ENCODE measurements around the gene FARP2.
"Not testable (repeated sequence)": the region's sequence is repeated elsewhere in the genome, so short reads cannot be mapped to it uniquely, and the experiment has no call there.

The FARP2 gene

DNA sequence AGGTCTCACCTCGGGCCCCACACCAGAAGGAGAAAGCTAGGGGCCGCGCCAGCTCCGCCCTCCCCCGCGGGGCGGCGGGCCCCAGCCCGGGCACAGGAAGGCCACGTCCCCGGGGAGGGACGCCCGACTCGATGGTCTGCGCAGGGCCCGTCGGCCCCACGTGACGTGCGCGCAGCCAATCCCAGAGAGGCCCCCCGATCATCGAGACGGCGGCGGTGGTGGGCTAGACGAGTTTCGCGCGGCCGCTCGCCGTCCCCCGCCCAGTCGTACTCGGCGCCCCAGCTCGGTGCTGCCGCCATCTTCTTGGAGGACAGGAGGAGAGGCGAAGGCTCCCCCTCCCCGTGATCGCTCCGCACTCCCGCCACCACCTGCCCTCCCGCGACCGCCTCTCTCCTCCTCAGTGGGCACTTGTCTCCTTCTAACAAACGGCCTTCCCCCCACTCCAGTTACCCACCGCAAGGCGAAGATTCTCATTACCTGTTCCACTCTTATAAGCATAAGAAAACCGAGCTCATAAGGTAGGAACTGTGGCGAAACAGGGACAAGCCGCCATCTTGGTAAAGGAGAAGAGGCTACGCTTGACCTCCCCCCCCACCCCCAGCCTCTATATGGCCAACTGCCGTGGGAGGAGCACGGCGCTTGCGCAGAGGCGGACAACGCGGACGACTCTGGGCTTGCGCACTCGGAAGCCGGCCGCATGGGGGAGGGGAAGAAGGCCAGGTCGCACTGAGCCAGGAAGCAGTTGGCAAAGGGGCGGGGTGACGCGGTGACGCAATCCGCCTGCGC is 40.8 kb upstream of the FARP2 start, which contains the start of gene HDLBP:
Gene HDLBP (minus strand): TSS at position 580 of the 786 bp plus-strand sequence. CDS start 48,803 bp downstream, outside the sequence.
- H3K27ac ChIP-seq (ENCODE audit: low read length), result peak within 1 kb of the TSS; percentile 98
- H3K27me3 ChIP-seq (ENCODE audit: low read depth, low read length), result no peaks in the 10 kb centered on the region
- H3K9me3 ChIP-seq (ENCODE audit: control insufficient read depth in 1 of 2, low read length in 2 of 2), result no peaks in the 10 kb centered on the region
- peaks cover 0 to 12% of the 10 kb centered on the region in 2 donors for H3K36me3 ChIP-seq (ENCODE audit: control insufficient read depth in 1 of 2, insufficient read depth in 2 of 2, low read length in 2 of 2)
- H3K4me1 ChIP-seq (ENCODE audit: control insufficient read depth in 1 of 2, insufficient read depth in 2 of 2, low read length in 2 of 2), result peaks cover 22 to 47% of the 10 kb centered on the region in 2 donors
- peak within 1 kb of the TSS; percentile 89 to 97 for H3K4me3 ChIP-seq (ENCODE audit: low read depth in 1 of 2, low read length in 2 of 2)

DNA sequence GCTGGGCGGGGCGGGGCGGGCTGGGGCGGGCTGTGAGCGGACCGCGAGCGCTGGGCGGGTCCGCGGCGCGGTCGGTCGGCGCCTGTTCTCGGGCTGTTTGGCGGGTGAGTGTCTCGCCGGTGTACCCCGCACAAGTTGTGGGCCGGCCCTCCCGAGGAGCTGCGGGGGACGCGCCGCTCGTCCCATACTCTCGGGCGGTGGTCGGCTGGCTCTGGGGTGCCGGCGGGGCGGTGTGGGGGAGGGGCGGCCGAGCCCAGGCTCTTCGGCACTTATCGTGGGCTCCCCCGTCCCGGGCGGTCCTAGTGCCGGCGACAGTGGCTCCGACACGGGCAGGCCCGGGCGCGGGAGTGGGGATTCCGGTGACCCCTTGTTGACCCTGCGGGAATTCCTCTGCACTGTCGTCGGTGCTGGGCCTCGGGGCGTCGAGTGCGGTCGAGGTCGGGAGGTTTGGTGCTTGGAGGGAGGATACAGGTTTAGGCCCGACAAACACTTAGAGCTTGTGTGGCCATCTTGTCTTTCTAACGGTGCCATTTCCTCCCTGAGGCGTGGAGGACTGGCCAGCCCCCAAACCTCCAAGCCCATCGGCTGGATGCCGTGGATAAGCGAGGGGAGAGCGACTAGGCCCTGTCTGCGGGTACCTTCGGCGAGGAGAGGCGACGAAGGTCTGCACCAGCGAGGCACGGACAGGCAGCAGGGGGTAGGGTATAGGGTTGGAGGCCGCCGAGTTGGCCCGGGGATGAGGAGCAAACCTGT is 40.0 kb upstream of the FARP2 start, which contains the start of gene SEPTIN2:
Gene SEPTIN2 (plus strand): TSS at position 47 of the 753 bp plus-strand sequence. CDS start 8,308 bp downstream, outside the sequence.
- Histone ChIP-seq H3K36me3 (ENCODE audit: control insufficient read depth in 1 of 2, insufficient read depth in 2 of 2, low read length in 2 of 2) (peaks cover 0 to 12% of the 10 kb centered on the region in 2 donors), H3K4me3 (ENCODE audit: low read depth in 1 of 2, low read length in 2 of 2) (peak within 1 kb of the TSS; percentile 89 to 97), H3K27me3 (ENCODE audit: low read depth, low read length) (no peaks in the 10 kb centered on the region), H3K4me1 (ENCODE audit: control insufficient read depth in 1 of 2, insufficient read depth in 2 of 2, low read length in 2 of 2) (peaks cover 25 to 55% of the 10 kb centered on the region in 2 donors), H3K27ac (ENCODE audit: low read length) (peak within 1 kb of the TSS; percentile 98), H3K9me3 (ENCODE audit: control insufficient read depth in 1 of 2, low read length in 2 of 2) (no peaks in the 10 kb centered on the region)

DNA sequence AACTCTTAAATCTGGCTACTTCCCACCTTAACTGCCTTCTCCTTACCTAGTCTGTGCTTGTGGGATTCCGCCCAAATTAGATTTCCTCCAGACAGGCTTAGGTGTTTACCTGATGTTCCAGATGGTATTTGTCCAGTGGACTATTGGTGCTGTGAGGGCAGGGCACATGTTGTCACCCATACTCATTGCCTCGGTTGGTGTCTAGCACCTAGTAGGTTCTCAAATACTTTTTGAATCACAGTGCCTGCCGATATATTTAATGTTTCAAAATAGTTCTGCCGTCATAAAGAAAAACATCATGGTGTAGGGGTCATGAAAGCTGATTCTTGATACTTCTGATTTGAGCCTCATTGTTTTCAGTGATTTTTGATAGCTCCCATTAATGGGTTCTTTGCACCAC is 39.3 kb upstream of the FARP2 start:
- peaks cover 31 to 60% of the 10 kb centered on the region in 2 donors for H3K4me1 ChIP-seq (ENCODE audit: control insufficient read depth in 1 of 2, insufficient read depth in 2 of 2, low read length in 2 of 2)
- H3K27me3 ChIP-seq (ENCODE audit: low read depth, low read length), result no peaks in the 10 kb centered on the region
- H3K4me3 ChIP-seq (ENCODE audit: low read depth in 1 of 2, low read length in 2 of 2), result peak overlapping the region; percentile 89 to 93
- H3K9me3 ChIP-seq (ENCODE audit: control insufficient read depth in 1 of 2, low read length in 2 of 2), result no peaks in the 10 kb centered on the region
- H3K36me3 ChIP-seq (ENCODE audit: control insufficient read depth in 1 of 2, insufficient read depth in 2 of 2, low read length in 2 of 2), result peaks cover 0 to 12% of the 10 kb centered on the region in 2 donors
- peak overlapping the region; percentile 92 for H3K27ac ChIP-seq (ENCODE audit: low read length)

DNA sequence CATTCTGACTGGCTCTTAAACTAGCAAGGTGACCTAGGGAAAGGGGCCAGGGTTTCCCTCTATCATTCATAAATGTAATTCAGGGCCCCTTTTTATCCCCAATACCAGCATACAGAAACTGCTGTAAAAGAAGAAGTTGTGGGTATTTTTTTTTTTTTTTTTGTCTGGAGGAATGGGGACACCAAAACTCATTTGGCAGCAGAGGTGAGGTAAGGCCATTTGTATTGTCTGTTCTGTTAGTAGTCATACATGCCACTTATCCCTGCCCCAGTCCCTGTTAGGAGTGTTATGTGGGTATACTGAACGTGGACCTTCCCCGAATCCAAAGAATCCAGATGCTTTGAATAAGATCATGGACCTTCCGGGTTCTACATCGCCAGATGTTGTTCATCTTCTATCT is 38.7 kb upstream of the FARP2 start:
- H3K9me3 ChIP-seq (ENCODE audit: control insufficient read depth in 1 of 2, low read length in 2 of 2), result no peaks in the 10 kb centered on the region
- H3K4me1 ChIP-seq (ENCODE audit: control insufficient read depth in 1 of 2, insufficient read depth in 2 of 2, low read length in 2 of 2), result peaks cover 31 to 66% of the 10 kb centered on the region in 2 donors
- H3K36me3 ChIP-seq (ENCODE audit: control insufficient read depth in 1 of 2, insufficient read depth in 2 of 2, low read length in 2 of 2), result peaks cover 0 to 12% of the 10 kb centered on the region in 2 donors
- no peaks in the 10 kb centered on the region for H3K27me3 ChIP-seq (ENCODE audit: low read depth, low read length)
- H3K4me3 ChIP-seq (ENCODE audit: low read depth in 1 of 2, low read length in 2 of 2), result peak overlapping the region; percentile 89 to 93
- peak overlapping the region; percentile 92 for H3K27ac ChIP-seq (ENCODE audit: low read length)

DNA sequence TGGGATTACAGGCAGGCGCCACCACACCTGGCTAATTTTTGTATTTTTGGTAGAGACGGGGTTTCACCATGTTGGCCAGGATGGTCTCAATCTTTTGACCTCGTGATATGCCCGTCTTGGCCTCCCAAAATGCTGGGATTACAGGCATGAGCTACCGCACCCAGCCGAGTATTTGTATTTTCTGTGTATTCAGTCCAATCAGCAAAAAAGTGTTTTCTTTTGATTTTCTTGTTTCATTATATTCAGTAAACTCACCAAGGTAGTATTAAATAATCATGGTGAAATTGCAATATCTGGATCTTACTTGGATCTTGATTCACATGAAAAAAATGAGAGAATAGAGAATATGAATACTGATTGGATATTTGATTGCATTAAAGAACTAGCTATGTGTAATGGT is 37.3 kb upstream of the FARP2 start:
- not testable (repeated sequence) for H3K4me3 ChIP-seq (ENCODE audit: low read depth in 1 of 2, low read length in 2 of 2); H3K27ac ChIP-seq (ENCODE audit: low read length); H3K27me3 ChIP-seq (ENCODE audit: low read depth, low read length); H3K9me3 ChIP-seq (ENCODE audit: control insufficient read depth in 1 of 2, low read length in 2 of 2)
- peaks cover 0 to 12% of the 10 kb centered on the region in 2 donors for H3K36me3 ChIP-seq (ENCODE audit: control insufficient read depth in 1 of 2, insufficient read depth in 2 of 2, low read length in 2 of 2)
- H3K4me1 ChIP-seq (ENCODE audit: control insufficient read depth in 1 of 2, insufficient read depth in 2 of 2, low read length in 2 of 2), result peaks cover 27 to 61% of the 10 kb centered on the region in 2 donors

DNA sequence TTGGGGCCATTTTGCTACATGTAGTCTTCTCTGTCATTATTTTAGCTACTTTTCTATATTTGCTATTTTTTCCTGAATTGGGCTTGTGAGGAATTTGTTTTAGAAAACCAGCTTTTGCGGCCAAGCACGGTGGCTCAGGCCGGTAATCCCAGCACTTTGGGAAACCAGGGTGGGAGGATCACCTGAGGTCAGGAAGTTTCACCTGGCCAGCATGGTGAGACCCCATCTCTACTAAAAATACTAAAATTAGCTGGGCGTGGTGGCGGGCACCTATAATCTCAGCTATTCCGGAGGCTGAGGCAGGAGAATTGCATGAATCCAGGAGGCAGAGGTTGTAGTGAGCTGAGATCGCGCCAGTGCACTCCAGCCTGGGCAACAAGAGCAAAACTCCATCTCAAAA is 35.7 kb upstream of the FARP2 start:
- Histone ChIP-seq H3K27ac (ENCODE audit: low read length) (no peak overlapping the region), H3K9me3 (ENCODE audit: control insufficient read depth in 1 of 2, low read length in 2 of 2) (no peaks in the 10 kb centered on the region), H3K4me3 (ENCODE audit: low read depth in 1 of 2, low read length in 2 of 2) (no peak overlapping the region), H3K4me1 (ENCODE audit: control insufficient read depth in 1 of 2, insufficient read depth in 2 of 2, low read length in 2 of 2) (peaks cover 26 to 69% of the 10 kb centered on the region in 2 donors), H3K27me3 (ENCODE audit: low read depth, low read length) (no peaks in the 10 kb centered on the region), H3K36me3 (ENCODE audit: control insufficient read depth in 1 of 2, insufficient read depth in 2 of 2, low read length in 2 of 2) (peaks cover 2 to 9% of the 10 kb centered on the region in 2 donors)

DNA sequence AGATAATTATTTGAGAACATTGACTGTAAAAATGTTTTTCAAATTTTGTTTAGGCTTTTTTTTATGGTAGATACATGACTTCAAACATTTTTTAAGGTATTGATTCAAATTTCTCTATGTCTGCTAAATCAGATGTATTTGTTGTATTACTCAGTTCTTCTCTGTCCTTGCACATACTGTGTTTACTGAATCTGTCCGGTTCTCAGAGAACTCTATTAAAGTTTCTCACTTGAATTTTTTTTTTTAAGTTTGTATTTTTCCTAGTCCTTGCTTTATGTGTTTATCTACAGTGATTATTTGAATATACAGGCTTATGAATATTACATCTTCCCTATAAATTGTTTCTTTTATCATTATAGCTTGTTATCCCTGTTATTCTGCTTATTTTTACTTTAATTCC is 35.1 kb upstream of the FARP2 start:
- Histone ChIP-seq H3K27ac (ENCODE audit: low read length) (no peak overlapping the region), H3K36me3 (ENCODE audit: control insufficient read depth in 1 of 2, insufficient read depth in 2 of 2, low read length in 2 of 2) (peaks cover 6% of the 10 kb centered on the region in 2 donors), H3K4me1 (ENCODE audit: control insufficient read depth in 1 of 2, insufficient read depth in 2 of 2, low read length in 2 of 2) (peaks cover 26 to 71% of the 10 kb centered on the region in 2 donors), H3K27me3 (ENCODE audit: low read depth, low read length) (no peaks in the 10 kb centered on the region), H3K9me3 (ENCODE audit: control insufficient read depth in 1 of 2, low read length in 2 of 2) (no peaks in the 10 kb centered on the region), H3K4me3 (ENCODE audit: low read depth in 1 of 2, low read length in 2 of 2) (no peak overlapping the region)

DNA sequence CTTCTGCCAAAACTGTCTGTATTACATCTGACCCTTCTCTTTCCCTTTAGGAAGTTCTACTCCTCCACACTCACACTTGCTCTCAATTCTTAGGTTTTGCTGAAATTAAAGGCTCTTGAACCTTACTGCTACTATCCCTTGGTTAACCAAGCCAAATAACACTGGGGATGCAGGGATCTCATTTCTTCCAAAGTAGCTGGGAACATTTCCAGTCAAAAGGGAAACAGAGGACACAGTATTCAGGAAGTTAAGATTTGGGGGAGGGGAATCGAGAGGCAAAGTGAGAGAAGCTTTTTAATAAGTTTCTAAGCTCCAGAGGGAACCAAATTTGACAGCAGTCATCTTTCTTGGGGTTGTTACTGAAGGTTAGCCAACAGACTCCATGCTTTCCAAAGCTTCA is 34.2 kb upstream of the FARP2 start:
- Histone ChIP-seq H3K4me1 (ENCODE audit: control insufficient read depth in 1 of 2, insufficient read depth in 2 of 2, low read length in 2 of 2) (peaks cover 24 to 68% of the 10 kb centered on the region in 2 donors), H3K27me3 (ENCODE audit: low read depth, low read length) (no peaks in the 10 kb centered on the region), H3K9me3 (ENCODE audit: control insufficient read depth in 1 of 2, low read length in 2 of 2) (no peaks in the 10 kb centered on the region), H3K36me3 (ENCODE audit: control insufficient read depth in 1 of 2, insufficient read depth in 2 of 2, low read length in 2 of 2) (peaks cover 4 to 7% of the 10 kb centered on the region in 2 donors), H3K27ac (ENCODE audit: low read length) (no peak overlapping the region), H3K4me3 (ENCODE audit: low read depth in 1 of 2, low read length in 2 of 2) (no peak overlapping the region)

DNA sequence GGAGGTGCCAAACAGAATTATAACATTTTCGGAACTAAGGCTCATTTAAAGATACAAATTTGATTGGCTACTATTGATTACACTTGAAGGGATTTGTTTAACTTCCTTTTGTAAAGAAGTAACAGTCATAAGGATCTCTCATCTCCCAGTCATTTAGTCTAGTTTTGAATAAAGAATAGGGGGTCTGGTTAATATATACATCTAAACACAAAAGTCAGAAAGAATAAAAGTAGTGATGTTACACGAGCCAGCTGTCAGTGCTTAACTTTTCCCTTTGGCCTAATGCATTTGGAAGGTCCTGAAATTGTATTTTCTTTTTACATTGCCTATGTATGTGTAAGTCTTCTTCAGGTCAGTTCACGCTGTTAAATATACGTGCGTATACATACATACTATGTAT is 32.3 kb upstream of the FARP2 start:
- peaks cover 8 to 17% of the 10 kb centered on the region in 2 donors for H3K36me3 ChIP-seq (ENCODE audit: control insufficient read depth in 1 of 2, insufficient read depth in 2 of 2, low read length in 2 of 2)
- H3K4me1 ChIP-seq (ENCODE audit: control insufficient read depth in 1 of 2, insufficient read depth in 2 of 2, low read length in 2 of 2), result peaks cover 9 to 49% of the 10 kb centered on the region in 2 donors

DNA sequence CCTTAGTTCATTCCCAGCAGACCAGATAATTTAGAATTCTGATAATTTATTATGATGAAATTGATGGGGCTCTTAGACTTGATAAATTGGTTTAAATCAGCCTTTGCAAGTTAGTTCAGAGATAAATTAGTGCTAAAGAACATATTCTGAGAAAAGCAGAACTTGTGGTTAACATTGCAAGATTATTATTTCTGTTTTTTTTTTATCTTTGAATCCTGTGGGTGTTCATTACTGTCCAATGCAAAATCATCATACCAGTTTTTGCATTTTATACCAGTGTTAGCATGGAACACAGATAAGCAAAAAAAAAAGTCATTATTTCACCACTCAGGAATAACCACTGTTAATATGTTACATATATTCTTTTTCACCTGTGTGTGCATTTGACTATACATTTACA is 31.3 kb upstream of the FARP2 start:
- H3K36me3 ChIP-seq (ENCODE audit: control insufficient read depth in 1 of 2, insufficient read depth in 2 of 2, low read length in 2 of 2), result peaks cover 8 to 17% of the 10 kb centered on the region in 2 donors
- peaks cover 9 to 41% of the 10 kb centered on the region in 2 donors for H3K4me1 ChIP-seq (ENCODE audit: control insufficient read depth in 1 of 2, insufficient read depth in 2 of 2, low read length in 2 of 2)
- H3K27ac ChIP-seq (ENCODE audit: low read length), result no peak overlapping the region
- no peak overlapping the region for H3K4me3 ChIP-seq (ENCODE audit: low read depth in 1 of 2, low read length in 2 of 2)
- no peaks in the 10 kb centered on the region for H3K27me3 ChIP-seq (ENCODE audit: low read depth, low read length)
- no peaks in the 10 kb centered on the region for H3K9me3 ChIP-seq (ENCODE audit: control insufficient read depth in 1 of 2, low read length in 2 of 2)

More for the DNA sequence above, 32.3 kb upstream of the FARP2 start:
- no peak overlapping the region for H3K4me3 ChIP-seq (ENCODE audit: low read depth in 1 of 2, low read length in 2 of 2)
- no peaks in the 10 kb centered on the region for H3K27me3 ChIP-seq (ENCODE audit: low read depth, low read length)
- no peak overlapping the region for H3K27ac ChIP-seq (ENCODE audit: low read length)
- no peaks in the 10 kb centered on the region for H3K9me3 ChIP-seq (ENCODE audit: control insufficient read depth in 1 of 2, low read length in 2 of 2)

DNA sequence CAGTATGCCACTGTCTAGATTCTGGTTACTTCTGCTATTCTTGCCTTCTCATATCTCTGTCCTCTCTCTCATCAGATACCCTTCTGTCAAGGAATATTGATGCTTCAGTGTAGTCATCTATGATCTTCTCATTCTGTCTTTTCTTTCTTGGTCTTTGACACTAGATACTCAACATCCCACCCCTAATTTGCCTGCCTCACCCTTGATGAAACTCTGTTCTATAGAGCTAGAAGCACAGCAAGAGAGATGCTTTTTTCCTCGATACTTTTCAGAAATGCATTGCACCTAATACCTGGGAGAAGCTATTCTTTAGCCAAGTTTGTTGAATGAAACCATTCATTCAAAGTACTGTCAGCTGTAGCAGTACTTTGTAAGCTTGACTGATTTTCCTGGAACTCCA is 30.8 kb upstream of the FARP2 start:
- Histone ChIP-seq H3K27ac (ENCODE audit: low read length) (no peak overlapping the region), H3K27me3 (ENCODE audit: low read depth, low read length) (no peaks in the 10 kb centered on the region), H3K9me3 (ENCODE audit: control insufficient read depth in 1 of 2, low read length in 2 of 2) (no peaks in the 10 kb centered on the region), H3K4me3 (ENCODE audit: low read depth in 1 of 2, low read length in 2 of 2) (no peak overlapping the region), H3K36me3 (ENCODE audit: control insufficient read depth in 1 of 2, insufficient read depth in 2 of 2, low read length in 2 of 2) (peaks cover 8 to 17% of the 10 kb centered on the region in 2 donors), H3K4me1 (ENCODE audit: control insufficient read depth in 1 of 2, insufficient read depth in 2 of 2, low read length in 2 of 2) (peaks cover 9 to 36% of the 10 kb centered on the region in 2 donors)
